Gastroesophageal sphincter (tissue), 3 donors: ENCODE measurements around the gene CCDC181.

Experiments
- CTCF ChIP-seq, 4 experiments: fragments of 200-600 bp in 2 of 4; fragments of 450-650 bp in 2 of 4; sonication (generic) in 1 of 4; IDR thresholded peaks; one replicate each; pipeline ENCODE4 v1.5.1; 2017 to 2019; ENCODE audit warnings: antibody characterized with exemption in 4 of 4, mild to moderate bottlenecking in 2 of 4, moderate library complexity in 2 of 4
- POLR2A ChIP-seq, 2 donors: fragments of 450-650 bp; IDR thresholded peaks; one replicate each; pipeline ENCODE4 v1.6.1; 2017; ENCODE audit warnings: antibody characterized with exemption in 2 of 2, mild to moderate bottlenecking in 2 of 2, moderate library complexity in 1 of 2
- POLR2AphosphoS5 ChIP-seq: sonication (generic); formaldehyde crosslinking; IDR thresholded peaks from one replicate; pipeline ENCODE4 v1.6.1; 2017; ENCODE audit warnings: antibody characterized with exemption

GRCh38 chr1:169472738-169473137 is 45.5 kb upstream of the CCDC181 start:
- TF ChIP-seq POLR2A (IDR thresholded peaks at IDR 0.05) (no peak), CTCF (IDR thresholded peaks at IDR 0.05) (no peak), POLR2AphosphoS5 (no peak)
